ENCODE results near the gene SIPA1L3. TPM values are rescaled to one million over a fixed set of nuclear protein-coding genes. Genes with fewer than 3 reads are reported as not detected.

The SIPA1L3 gene
- total RNA-seq, 1 donor from 2014 or later: 27.1 TPM

- no peaks in the 10 kb centered on the region for H3K36me3 ChIP-seq
- DNase-seq (ENCODE audit: low spot score in 2 of 2): no peak
- no peaks in the 10 kb centered on the region for H3K27me3 ChIP-seq
- H3K9me3 ChIP-seq: peaks cover 4 to 10% of the 10 kb centered on the region in 2 donors
- intact Hi-C loops (cut with DNase I): no loop called here
- H3K4me3 ChIP-seq: no peak overlapping the region
- no peak overlapping the region for H3K27ac ChIP-seq
- no peak for TF ChIP-seq CTCF (IDR thresholded peaks at IDR 0.05)
- H3K4me1 ChIP-seq: no peaks in the 10 kb centered on the region
Measured at GRCh38 chr19:37973666-37974065, 66.7 kb downstream of the SIPA1L3 start.

GRCh38 chr19:37975071-37975470 is 68.1 kb downstream of the SIPA1L3 start:
- no peaks in the 10 kb centered on the region for H3K36me3 ChIP-seq
- no peak overlapping the region for H3K4me3 ChIP-seq
- no peaks in the 10 kb centered on the region for H3K4me1 ChIP-seq
- DNase-seq (ENCODE audit: low spot score in 2 of 2): no peak
- H3K27me3 ChIP-seq: no peaks in the 10 kb centered on the region
- H3K27ac ChIP-seq: no peak overlapping the region
- no peak for TF ChIP-seq CTCF (IDR thresholded peaks at IDR 0.05)
- intact Hi-C loops (cut with DNase I): no loop called here
- peaks cover 4 to 10% of the 10 kb centered on the region in 2 donors for H3K9me3 ChIP-seq

GRCh38 chr19:37975596-37976515 is 68.8 kb downstream of the SIPA1L3 start:
- TF ChIP-seq CTCF (IDR thresholded peaks at IDR 0.05): no peak
- Histone ChIP-seq H3K9me3 (peaks cover 0 to 3% of the 10 kb centered on the region in 2 donors), H3K27me3 (no peaks in the 10 kb centered on the region), H3K27ac (no peak overlapping the region), H3K4me1 (no peaks in the 10 kb centered on the region), H3K4me3 (no peak overlapping the region), H3K36me3 (no peaks in the 10 kb centered on the region)
- intact Hi-C loops (cut with DNase I): no loop called here
- DNase-seq (ENCODE audit: low spot score in 2 of 2): no peak

GRCh38 chr19:37977391-37977790 is 70.4 kb downstream of the SIPA1L3 start:
- DNase-seq (ENCODE audit: low spot score in 2 of 2): no peak
- intact Hi-C loops (cut with DNase I): no loop called here
- no peak overlapping the region for H3K27ac ChIP-seq
- H3K9me3 ChIP-seq: peaks cover 0 to 1% of the 10 kb centered on the region in 2 donors
- H3K4me3 ChIP-seq: no peak overlapping the region
- no peaks in the 10 kb centered on the region for H3K36me3 ChIP-seq
- H3K27me3 ChIP-seq: no peaks in the 10 kb centered on the region
- no peak for TF ChIP-seq CTCF (IDR thresholded peaks at IDR 0.05)
- H3K4me1 ChIP-seq: no peaks in the 10 kb centered on the region

GRCh38 chr19:37977992-37978391 is 71.0 kb downstream of the SIPA1L3 start:
- H3K27ac ChIP-seq: no peak overlapping the region
- H3K9me3 ChIP-seq: no peaks in the 10 kb centered on the region
- H3K36me3 ChIP-seq: no peaks in the 10 kb centered on the region
- no peaks in the 10 kb centered on the region for H3K4me1 ChIP-seq
- no peak overlapping the region for H3K4me3 ChIP-seq
- intact Hi-C loops (cut with DNase I): no loop called here
- DNase-seq (ENCODE audit: low spot score in 2 of 2): no peak
- no peaks in the 10 kb centered on the region for H3K27me3 ChIP-seq
- TF ChIP-seq CTCF (IDR thresholded peaks at IDR 0.05): no peak
